Subcutaneous abdominal adipose tissue (tissue), 5 donors: ENCODE results near the gene ABHD2.
A peak's percentile ranks its signal among the peaks of the same experiment; 100 is the strongest.

Source experiments
- H3K27ac ChIP-seq: one replicate; pipeline ENCODE4 v1.7.0; 2013; ENCODE audit warnings: low read depth, mild to moderate bottlenecking, inconsistent platforms, low read length, moderate library complexity
- H3K27me3 ChIP-seq, 5 donors: one replicate each; pipeline ENCODE4 v1.7.0; 2013; ENCODE audit warnings: low read length in 5 of 5, inconsistent platforms in 1 of 5; ENCODE audit not compliant: control insufficient read depth in 5 of 5, insufficient read depth in 4 of 5
- H3K36me3 ChIP-seq, 5 donors: one replicate each; pipeline ENCODE4 v1.7.0; 2013; ENCODE audit warnings: low read length in 5 of 5; ENCODE audit not compliant: control insufficient read depth in 5 of 5, insufficient read depth in 5 of 5
- H3K4me1 ChIP-seq, 5 donors: one replicate each; pipeline ENCODE4 v1.7.0; 2013; ENCODE audit warnings: low read length in 5 of 5, mild to moderate bottlenecking in 3 of 5, moderate library complexity in 1 of 5; ENCODE audit not compliant: control insufficient read depth in 5 of 5, insufficient read depth in 5 of 5
- H3K4me3 ChIP-seq, 5 donors: one replicate each; pipeline ENCODE4 v1.7.0; 2013; ENCODE audit warnings: low read length in 5 of 5, low read depth in 1 of 5
- H3K9ac ChIP-seq, 5 donors: one replicate each; pipeline ENCODE4 v1.7.0; 2013; ENCODE audit warnings: low read length in 5 of 5, mild to moderate bottlenecking in 4 of 5, moderate library complexity in 3 of 5
- H3K9me3 ChIP-seq, 5 donors: one replicate each; pipeline ENCODE4 v1.7.0; 2013; ENCODE audit warnings: low read length in 5 of 5; ENCODE audit not compliant: control insufficient read depth in 5 of 5
- donor health status: healthy.
- donor health status: healthy.
- donor health status: healthy.
- donor health status: healthy.
- donor health status: healthy.

The ABHD2 gene

GRCh38 chr15:89187301-89187985 lies 99.2 kb downstream of the ABHD2 start:
- H3K4me1 ChIP-seq: no peaks in the 10 kb centered on the region
- H3K4me3 ChIP-seq: no peak overlapping the region
- H3K27ac ChIP-seq: no peak overlapping the region
- H3K27me3 ChIP-seq: no peaks in the 10 kb centered on the region
- no peak overlapping the region for H3K9ac ChIP-seq
- no peaks in the 10 kb centered on the region for H3K9me3 ChIP-seq
- H3K36me3 ChIP-seq: peaks cover 11 to 81% (median 65%) of the 10 kb centered on the region in 5 donors

DNA sequence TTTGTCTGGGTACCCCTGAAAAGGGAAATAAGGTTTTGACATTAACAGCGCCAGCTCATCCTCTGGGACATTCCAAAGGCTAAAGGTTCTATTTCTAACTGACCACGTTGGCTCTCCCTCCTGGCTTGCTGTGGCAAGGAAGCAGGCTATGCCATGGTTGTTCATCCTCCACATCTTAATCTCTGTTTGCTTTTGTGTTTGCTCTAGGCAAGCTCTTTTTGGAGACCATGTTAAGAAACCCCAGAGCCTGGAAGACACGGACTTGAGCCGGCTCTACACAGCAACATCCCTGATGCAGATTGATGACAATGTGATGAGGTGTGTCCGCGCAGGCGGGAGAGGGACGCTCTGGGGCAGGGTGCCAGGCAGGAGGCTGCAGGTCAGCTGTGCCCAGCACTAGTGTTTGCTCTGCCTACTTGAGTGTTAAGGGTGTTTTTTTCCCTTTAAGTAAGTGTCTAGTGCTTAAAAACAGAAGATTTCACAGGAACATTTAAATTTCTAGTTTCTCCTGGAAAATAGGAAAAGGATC lies 99.8 kb downstream of the ABHD2 start:
- Histone ChIP-seq H3K9me3 (no peaks in the 10 kb centered on the region), H3K27ac (no peak overlapping the region), H3K36me3 (peaks cover 14 to 87% (median 68%) of the 10 kb centered on the region in 5 donors), H3K9ac (no peak overlapping the region), H3K4me3 (no peak overlapping the region), H3K4me1 (no peaks in the 10 kb centered on the region), H3K27me3 (no peaks in the 10 kb centered on the region)

- H3K9ac ChIP-seq: no peak overlapping the region
- H3K27me3 ChIP-seq: no peaks in the 10 kb centered on the region
- H3K36me3 ChIP-seq: peaks cover 16 to 92% (median 80%) of the 10 kb centered on the region in 5 donors
- H3K9me3 ChIP-seq: no peaks in the 10 kb centered on the region
- peaks cover 0 to 4% (median 0%) of the 10 kb centered on the region in 5 donors for H3K4me1 ChIP-seq
- no peak overlapping the region for H3K4me3 ChIP-seq
- no peak overlapping the region for H3K27ac ChIP-seq
Observed at GRCh38 chr15:89192136-89192535, 103.9 kb downstream of the ABHD2 start.

DNA sequence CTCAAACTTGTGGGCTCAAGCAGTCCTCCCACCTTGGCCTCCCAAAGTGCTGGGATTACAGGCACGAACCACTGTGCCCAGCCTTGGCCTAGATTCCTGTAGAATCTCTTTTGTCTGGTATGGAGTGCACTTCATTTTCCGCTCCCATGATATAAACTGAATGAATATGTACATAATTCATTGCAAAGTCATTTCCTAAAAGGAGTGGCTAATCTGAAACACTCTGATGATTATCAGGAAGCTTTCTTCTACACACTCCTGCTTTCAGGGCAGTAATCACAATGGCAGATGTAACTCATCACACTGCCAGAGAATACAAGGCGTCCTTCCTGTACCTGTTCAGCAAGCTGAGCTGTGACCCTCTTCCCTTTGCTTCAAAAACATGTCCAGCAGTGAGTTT lies 104.5 kb downstream of the ABHD2 start:
- peaks cover 0 to 4% (median 4%) of the 10 kb centered on the region in 5 donors for H3K4me1 ChIP-seq
- H3K9ac ChIP-seq: no peak overlapping the region
- peaks cover 16 to 93% (median 76%) of the 10 kb centered on the region in 5 donors for H3K36me3 ChIP-seq
- H3K27me3 ChIP-seq: no peaks in the 10 kb centered on the region
- no peak overlapping the region for H3K4me3 ChIP-seq
- H3K9me3 ChIP-seq: no peaks in the 10 kb centered on the region
- no peak overlapping the region for H3K27ac ChIP-seq

- H3K9me3 ChIP-seq: no peaks in the 10 kb centered on the region
- H3K27me3 ChIP-seq: no peaks in the 10 kb centered on the region
- H3K4me1 ChIP-seq: peaks cover 2 to 10% (median 6%) of the 10 kb centered on the region in 5 donors
- H3K9ac ChIP-seq: no peak overlapping the region
- no peak overlapping the region for H3K4me3 ChIP-seq
- no peak overlapping the region for H3K27ac ChIP-seq
- H3K36me3 ChIP-seq: peaks cover 19 to 93% (median 66%) of the 10 kb centered on the region in 5 donors
Observed at GRCh38 chr15:89194608-89195007, 106.4 kb downstream of the ABHD2 start.

DNA sequence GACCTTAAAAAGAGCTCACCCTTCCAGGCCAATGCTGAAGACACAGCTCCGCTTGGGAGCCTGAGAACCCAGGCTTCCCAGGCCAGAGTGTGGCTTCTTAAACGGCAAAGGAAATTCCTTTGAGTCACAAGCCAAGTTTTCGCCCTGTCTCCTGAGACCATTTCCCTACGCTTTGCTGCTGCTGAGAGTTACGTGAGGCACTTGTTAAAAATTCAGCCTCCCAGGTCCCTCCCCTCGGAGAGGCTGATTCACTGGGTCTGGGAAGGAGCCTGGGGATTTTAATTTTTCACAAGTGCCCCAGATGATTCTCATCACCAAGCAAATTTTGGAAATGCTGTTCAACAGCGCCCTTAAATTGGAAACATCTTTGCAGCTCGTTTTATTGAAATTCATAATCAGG lies 107.6 kb downstream of the ABHD2 start:
- H3K27me3 ChIP-seq: no peaks in the 10 kb centered on the region
- no peak overlapping the region for H3K4me3 ChIP-seq
- H3K27ac ChIP-seq: no peak overlapping the region
- peak overlapping the region in 1 of 5 donors; percentile 20 for H3K9ac ChIP-seq
- peaks cover 13 to 87% (median 54%) of the 10 kb centered on the region in 5 donors for H3K36me3 ChIP-seq
- H3K9me3 ChIP-seq: no peaks in the 10 kb centered on the region
- peaks cover 3 to 13% (median 6%) of the 10 kb centered on the region in 5 donors for H3K4me1 ChIP-seq

DNA sequence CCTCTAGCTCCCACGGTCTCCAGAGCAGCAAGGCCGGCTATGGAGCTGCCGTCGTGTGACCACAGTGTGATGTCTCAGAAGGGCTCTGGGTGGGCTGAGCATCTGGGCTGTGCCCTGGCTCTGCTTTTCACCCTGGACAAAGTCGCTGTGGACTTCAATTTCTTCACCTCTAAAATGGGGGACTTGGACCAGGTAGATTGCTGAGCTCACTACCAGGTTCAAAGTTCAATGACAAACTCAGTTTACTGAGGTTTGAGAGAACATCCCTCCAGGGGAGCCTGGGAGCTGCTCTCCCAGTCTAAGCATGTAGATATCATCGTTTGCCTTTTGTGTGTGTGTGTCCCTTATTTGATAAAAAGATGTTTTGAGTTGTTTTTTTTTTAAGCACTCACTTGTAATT lies 108.0 kb downstream of the ABHD2 start:
- peaks cover 13 to 87% (median 53%) of the 10 kb centered on the region in 5 donors for H3K36me3 ChIP-seq
- H3K9ac ChIP-seq: no peak overlapping the region
- no peak overlapping the region for H3K4me3 ChIP-seq
- H3K27ac ChIP-seq: no peak overlapping the region
- H3K9me3 ChIP-seq: no peaks in the 10 kb centered on the region
- no peaks in the 10 kb centered on the region for H3K27me3 ChIP-seq
- H3K4me1 ChIP-seq: peaks cover 3 to 13% (median 6%) of the 10 kb centered on the region in 5 donors

DNA sequence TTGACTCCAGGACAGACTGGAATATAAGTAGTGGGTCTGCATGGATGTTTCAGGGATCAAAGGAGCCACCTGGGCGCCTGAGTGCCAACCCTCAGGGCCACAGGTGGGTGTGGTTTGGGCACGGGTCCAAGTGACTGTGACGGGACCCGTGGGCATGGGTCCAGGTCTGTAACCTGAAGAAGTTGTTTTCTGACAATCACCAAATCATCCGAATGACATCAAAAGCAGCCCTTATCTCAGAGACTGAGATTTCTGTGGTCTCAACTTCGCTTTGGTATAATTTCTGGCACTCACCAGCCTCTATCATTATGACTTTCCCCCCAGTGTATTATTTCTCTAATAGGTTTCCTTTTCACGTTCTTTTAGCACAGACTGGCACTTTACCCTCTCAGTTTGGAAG lies 108.7 kb downstream of the ABHD2 start:
- Histone ChIP-seq H3K36me3 (peaks cover 11 to 82% (median 49%) of the 10 kb centered on the region in 5 donors), H3K4me3 (no peak overlapping the region), H3K4me1 (peaks cover 3 to 13% (median 6%) of the 10 kb centered on the region in 5 donors), H3K9me3 (no peaks in the 10 kb centered on the region), H3K27me3 (no peaks in the 10 kb centered on the region), H3K27ac (no peak overlapping the region), H3K9ac (no peak overlapping the region)

DNA sequence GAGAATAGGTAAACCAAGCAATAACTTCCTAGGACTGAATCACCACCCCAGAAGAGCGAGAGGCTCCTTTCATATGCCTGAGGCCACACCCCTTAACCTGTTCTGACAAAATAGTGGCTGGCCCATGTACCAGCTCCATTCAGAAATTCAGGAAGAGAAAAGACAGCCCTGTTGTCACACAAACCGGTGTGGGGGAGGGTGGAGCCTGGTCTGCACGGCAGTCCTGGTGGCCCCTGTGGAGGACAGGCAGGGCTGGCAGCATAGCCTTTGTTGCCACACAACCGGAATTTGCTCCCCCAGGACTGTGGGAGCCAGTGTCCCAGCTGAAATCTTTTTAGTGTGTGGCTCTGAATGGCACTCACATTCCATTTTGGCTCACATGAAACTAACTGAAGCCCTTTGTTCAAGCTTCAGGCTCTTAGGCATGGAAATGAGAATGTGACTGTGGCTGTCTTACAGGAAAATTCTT lies 109.3 kb downstream of the ABHD2 start:
- Histone ChIP-seq H3K9me3 (no peaks in the 10 kb centered on the region), H3K4me3 (no peak overlapping the region), H3K9ac (no peak overlapping the region), H3K27ac (no peak overlapping the region), H3K4me1 (peaks cover 3 to 13% (median 6%) of the 10 kb centered on the region in 5 donors), H3K36me3 (peaks cover 8 to 77% (median 44%) of the 10 kb centered on the region in 5 donors), H3K27me3 (no peaks in the 10 kb centered on the region)

- H3K9ac ChIP-seq: no peak overlapping the region
- no peaks in the 10 kb centered on the region for H3K27me3 ChIP-seq
- peaks cover 3 to 70% (median 37%) of the 10 kb centered on the region in 5 donors for H3K36me3 ChIP-seq
- no peak overlapping the region for H3K4me3 ChIP-seq
- H3K27ac ChIP-seq: no peak overlapping the region
- H3K4me1 ChIP-seq: peaks cover 3 to 13% (median 6%) of the 10 kb centered on the region in 5 donors
- no peaks in the 10 kb centered on the region for H3K9me3 ChIP-seq
Observed at GRCh38 chr15:89198196-89198595, 109.9 kb downstream of the ABHD2 start.
